ENCODE results near the gene HSD3B2.

DNA sequence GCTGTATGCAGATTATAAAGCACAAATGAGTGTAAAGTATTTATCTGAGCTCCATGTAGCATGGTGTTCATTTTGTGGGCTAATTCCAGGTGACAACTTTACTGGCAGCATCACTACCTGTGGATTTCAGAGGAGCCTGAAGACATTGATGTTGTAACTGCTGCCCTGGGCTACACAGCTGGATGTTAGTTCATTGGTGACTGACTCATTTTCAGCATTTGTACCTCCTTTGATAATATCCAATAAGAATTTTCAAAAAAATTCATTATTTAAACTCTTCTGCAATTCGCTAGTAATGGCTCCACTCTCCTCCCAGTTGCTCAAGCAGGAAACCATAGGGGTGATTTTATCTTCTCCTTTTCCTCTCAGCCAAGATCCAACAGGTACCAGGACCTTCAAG lies 54.8 kb downstream of the HSD3B2 start:
- TF ChIP-seq, protein P1, sequence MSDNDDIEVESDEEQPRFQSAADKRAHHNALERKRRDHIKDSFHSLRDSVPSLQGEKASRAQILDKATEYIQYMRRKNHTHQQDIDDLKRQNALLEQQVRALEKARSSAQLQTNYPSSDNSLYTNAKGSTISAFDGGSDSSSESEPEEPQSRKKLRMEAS (IDR thresholded peaks at IDR 0.05; ENCODE audit: low read depth, low read length) = no peak
- TF ChIP-seq, protein P2, sequence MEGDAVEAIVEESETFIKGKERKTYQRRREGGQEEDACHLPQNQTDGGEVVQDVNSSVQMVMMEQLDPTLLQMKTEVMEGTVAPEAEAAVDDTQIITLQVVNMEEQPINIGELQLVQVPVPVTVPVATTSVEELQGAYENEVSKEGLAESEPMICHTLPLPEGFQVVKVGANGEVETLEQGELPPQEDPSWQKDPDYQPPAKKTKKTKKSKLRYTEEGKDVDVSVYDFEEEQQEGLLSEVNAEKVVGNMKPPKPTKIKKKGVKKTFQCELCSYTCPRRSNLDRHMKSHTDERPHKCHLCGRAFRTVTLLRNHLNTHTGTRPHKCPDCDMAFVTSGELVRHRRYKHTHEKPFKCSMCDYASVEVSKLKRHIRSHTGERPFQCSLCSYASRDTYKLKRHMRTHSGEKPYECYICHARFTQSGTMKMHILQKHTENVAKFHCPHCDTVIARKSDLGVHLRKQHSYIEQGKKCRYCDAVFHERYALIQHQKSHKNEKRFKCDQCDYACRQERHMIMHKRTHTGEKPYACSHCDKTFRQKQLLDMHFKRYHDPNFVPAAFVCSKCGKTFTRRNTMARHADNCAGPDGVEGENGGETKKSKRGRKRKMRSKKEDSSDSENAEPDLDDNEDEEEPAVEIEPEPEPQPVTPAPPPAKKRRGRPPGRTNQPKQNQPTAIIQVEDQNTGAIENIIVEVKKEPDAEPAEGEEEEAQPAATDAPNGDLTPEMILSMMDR (IDR thresholded peaks at IDR 0.05; ENCODE audit: low read depth, low read length) = no peak
- no peak for TF ChIP-seq POLR2A (IDR thresholded peaks at IDR 0.05; ENCODE audit: extremely low read depth, insufficient read length)
- no peak for TF ChIP-seq MYC (IDR thresholded peaks at IDR 0.05; ENCODE audit: low read depth, low read length)

All from NB4 (cell line).